A549 (cell line): ENCODE results near the gene IRAG1. TPM values are rescaled to one million over a fixed set of nuclear protein-coding genes. Genes with fewer than 3 reads are reported as not detected.

Experiments used
- ATAC-seq, 2 experiments: fragments of 200-7000 bp in 1 of 2; fragments of >200 bp in 1 of 2; cut with Nextera tagmentation in 1 of 2; cut with Tn5 transposase in 1 of 2; 3 replicates each; pipeline versions ENCODE4 v1.8.0 to v1.9.1; 2018 to 2020; ENCODE audit warnings: mild to moderate bottlenecking in 1 of 2, moderate library complexity in 1 of 2
- CTCF ChIA-PET: fragments of 300-600 bp; sonication (Branson Sonifier 250); formaldehyde crosslinking; extraction: SDS; loops from one replicate; lab custom pipeline; 2021; ENCODE audit warnings: antibody characterized with exemption, inconsistent platforms; lab: Yijun Ruan, JAX
- POLR2A ChIA-PET: fragments of 350-600 bp; formaldehyde crosslinking; extraction: SDS; loops from one replicate; lab custom pipeline; 2021; ENCODE audit warnings: antibody characterized with exemption, inconsistent platforms; lab: Yijun Ruan, JAX
- DNase-seq, 2 experiments: peaks; one replicate each; pipeline versions ENCODE4 v3.0.0 to v3.0.0-alpha.2; 2011 to 2016; ENCODE audit warnings: low read depth in 1 of 2, low spot score in 1 of 2
- FAIRE-seq: peaks from 2 replicates; lab custom pipeline; 2011; peaks lifted over from hg19 to GRCh38; lab: Jason Lieb, UNC
- H3K27ac ChIP-seq, 2 experiments: fragments of >200 bp; sonication (Bioruptor Twin); formaldehyde crosslinking; 3 replicates each; pipeline ENCODE4 v1.5.1; 2016 to 2017
- H3K4me1 ChIP-seq: fragments of >200 bp; sonication (Bioruptor Twin); formaldehyde crosslinking; 3 replicates; pipeline ENCODE4 v1.6.1; 2016
- H3K4me2 ChIP-seq: fragments of >200 bp; sonication (Bioruptor Twin); formaldehyde crosslinking; 3 replicates; pipeline ENCODE4 v1.6.1; 2016
- H3K4me3 ChIP-seq: fragments of >200 bp; sonication (Bioruptor Twin); formaldehyde crosslinking; 3 replicates; pipeline ENCODE4 v1.5.1; 2016
- H3K9me3 ChIP-seq: fragments of >200 bp; sonication (Bioruptor Twin); formaldehyde crosslinking; 3 replicates; pipeline ENCODE4 v1.6.1; 2016
- CHD4 ChIP-seq: fragments of 200-600 bp; sonication (generic); IDR thresholded peaks from 2 replicates; pipeline ENCODE4 v1.6.1; 2016; ENCODE audit warnings: antibody characterized with exemption, mild to moderate bottlenecking, borderline replicate concordance
- EHMT2 ChIP-seq: fragments of 200-600 bp; sonication (generic); IDR thresholded peaks from 2 replicates; pipeline ENCODE4 v1.6.1; 2016; ENCODE audit warnings: antibody characterized with exemption, low read depth, mild to moderate bottlenecking, moderate library complexity
- FOSB ChIP-seq: fragments of 250-450 bp; sonication (Bioruptor Pico); IDR thresholded peaks from 2 replicates; pipeline ENCODE4 v1.5.0; 2020; ENCODE audit warnings: mild to moderate bottlenecking, moderate library complexity
- FOSL2 ChIP-seq, 2 experiments: fragments of 450-650 bp in 1 of 2; fragments of >200 bp in 1 of 2; sonication (Bioruptor Twin) in 1 of 2; formaldehyde crosslinking; IDR thresholded peaks; 2 replicates each; pipeline versions ENCODE4 v1.5.0 to v1.6.1; 2016 to 2020; ENCODE audit warnings: mild to moderate bottlenecking in 1 of 2, moderate library complexity in 1 of 2
- FOXS1 ChIP-seq: fragments of 250-450 bp; sonication (Bioruptor Pico); IDR thresholded peaks from 2 replicates; pipeline ENCODE4 v1.5.0; 2020; ENCODE audit warnings: mild to moderate bottlenecking, moderate library complexity
- HOXB13 ChIP-seq: fragments of 250-450 bp; sonication (Bioruptor Pico); IDR thresholded peaks from 2 replicates; pipeline ENCODE4 v1.5.0; 2020; ENCODE audit warnings: low read depth, mild to moderate bottlenecking, moderate library complexity
- JUN ChIP-seq, 2 experiments: fragments of >200 bp; sonication (Bioruptor Twin); formaldehyde crosslinking; IDR thresholded peaks; 2 replicates in 1 of 2; 3 replicates in 1 of 2; pipeline ENCODE4 v1.6.1; 2016 to 2017
- JUNB ChIP-seq: fragments of >200 bp; sonication (Bioruptor Twin); formaldehyde crosslinking; IDR thresholded peaks from 2 replicates; pipeline ENCODE4 v1.6.1; 2016
- KDM5A ChIP-seq: fragments of 200-600 bp; sonication (generic); IDR thresholded peaks from 2 replicates; pipeline ENCODE4 v1.6.1; 2016; ENCODE audit warnings: antibody characterized with exemption, mild to moderate bottlenecking
- MYC ChIP-seq: IDR thresholded peaks from 2 replicates; pipeline ENCODE4 v1.6.1; 2012; ENCODE audit warnings: mild to moderate bottlenecking, inconsistent platforms, low read length, improper control_type of control experiment, borderline replicate concordance
- NR3C1 ChIP-seq: fragments of >200 bp; sonication (Bioruptor Twin); formaldehyde crosslinking; IDR thresholded peaks from 3 replicates; pipeline ENCODE4 v1.6.1; 2017
- POLR2A ChIP-seq: IDR thresholded peaks from 2 replicates; pipeline ENCODE4 v1.6.1; 2012; ENCODE audit warnings: mild to moderate bottlenecking, low read length
- POLR2AphosphoS2 ChIP-seq: conservative IDR thresholded peaks from 2 replicates; pipeline ENCODE4 v1.6.1; 2012; ENCODE audit warnings: low read length, improper control_type of control experiment, inconsistent platforms
- RARB ChIP-seq: fragments of 250-450 bp; sonication (Bioruptor Pico); IDR thresholded peaks from 2 replicates; pipeline ENCODE4 v1.8.0; 2021; ENCODE audit warnings: mild to moderate bottlenecking, moderate library complexity
- RCOR1 ChIP-seq: fragments of 150-350 bp; IDR thresholded peaks from 2 replicates; pipeline ENCODE4 v1.6.1; 2014; ENCODE audit warnings: antibody characterized with exemption, low read length, low read depth
- RFX5 ChIP-seq: fragments of 450-650 bp; IDR thresholded peaks from 2 replicates; pipeline ENCODE4 v1.7.1; 2014; ENCODE audit warnings: antibody characterized with exemption, mild to moderate bottlenecking, moderate library complexity
- ZNF302 ChIP-seq: fragments of 250-450 bp; sonication (Bioruptor Pico); IDR thresholded peaks from 2 replicates; pipeline ENCODE4 v1.9.0; 2021; ENCODE audit warnings: inconsistent platforms, mild to moderate bottlenecking, moderate library complexity
- WGBS: methylation state at CpG from one replicate; pipeline ENCODE4 v1.1.6; 2017; ENCODE audit errors: missing lambda C conversion rate; 5-methylcytosine and 5-hydroxymethylcytosine counted together
- polyA plus RNA-seq, 4 experiments: library from polyadenylated mRNA; depleted of rRNA in 3 of 4; stranded (reverse); fragments of >200 nt; fragmentation: RNase III in 1 of 4; extraction: RNeasy Plus Mini Kit Qiagen cat#74134 plus additional on column Dnase treatment in 1 of 4; gene quantifications; 2 replicates in 3 of 4; 3 replicates in 1 of 4; pipeline ENCODE4 v1.2.3, GENCODE V29; 2011 to 2017
- TF ChIP-seq, protein P1 (sequence below): fragments of >200 bp; sonication (Bioruptor Twin); formaldehyde crosslinking; IDR thresholded peaks from 3 replicates; pipeline ENCODE4 v1.5.1; 2016
- TF ChIP-seq, protein P2 (sequence below): IDR thresholded peaks from 2 replicates; pipeline ENCODE4 v1.6.1; 2012; ENCODE audit warnings: low read depth, borderline replicate concordance

Gene IRAG1
- polyA plus RNA-seq, 2 of the 4 experiments (the other 2 are of a cell fraction), result 0.05 TPM; not detected in 1

DNA sequence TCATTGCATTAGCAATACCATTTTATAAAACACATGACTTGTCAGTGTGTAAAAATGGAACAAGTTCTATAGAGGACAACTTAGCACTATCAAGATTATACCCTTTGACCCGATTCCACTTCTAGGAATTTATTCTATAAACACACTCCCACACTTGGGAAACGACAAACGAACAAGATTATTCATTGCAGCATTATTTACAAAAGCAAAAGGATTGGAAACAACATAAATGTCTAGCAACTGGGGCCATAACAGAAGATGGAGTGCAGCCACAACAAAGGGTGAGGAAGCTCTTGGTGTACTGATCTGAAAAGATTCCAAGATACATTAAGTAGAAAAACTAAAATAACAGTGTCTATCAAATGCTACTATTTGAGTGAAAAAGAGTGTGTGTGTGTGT lies 2.3 kb upstream of the IRAG1 start:
- Histone ChIP-seq H3K9me3 (peaks cover 9% of the 10 kb centered on the region; the same call in 2 of the 3 replicates), H3K4me2 (no peak overlapping the region), H3K4me1 (no peaks in the 10 kb centered on the region), H3K27ac (no peak overlapping the region), H3K4me3 (no peak overlapping the region)
- DNase-seq (no peak), FAIRE-seq (no peak), ATAC-seq (no peak)
- 2% methylated on average over 3 of the region's 3 CpGs for WGBS
- TF ChIP-seq RFX5, result no peak
- TF ChIP-seq RARB (CRISPR knock-in tag), result no peak
- no peak for TF ChIP-seq ZNF302
- no peak for TF ChIP-seq FOSB (CRISPR knock-in tag)
- ChIA-PET POLR2A (no interaction called here), CTCF (interaction anchor here (1.5 to 1.9 kb wide), 2 partner anchors 8 to 41 kb away, joined by 4 read pairs; no protein-coding TSS in a partner anchor)

DNA sequence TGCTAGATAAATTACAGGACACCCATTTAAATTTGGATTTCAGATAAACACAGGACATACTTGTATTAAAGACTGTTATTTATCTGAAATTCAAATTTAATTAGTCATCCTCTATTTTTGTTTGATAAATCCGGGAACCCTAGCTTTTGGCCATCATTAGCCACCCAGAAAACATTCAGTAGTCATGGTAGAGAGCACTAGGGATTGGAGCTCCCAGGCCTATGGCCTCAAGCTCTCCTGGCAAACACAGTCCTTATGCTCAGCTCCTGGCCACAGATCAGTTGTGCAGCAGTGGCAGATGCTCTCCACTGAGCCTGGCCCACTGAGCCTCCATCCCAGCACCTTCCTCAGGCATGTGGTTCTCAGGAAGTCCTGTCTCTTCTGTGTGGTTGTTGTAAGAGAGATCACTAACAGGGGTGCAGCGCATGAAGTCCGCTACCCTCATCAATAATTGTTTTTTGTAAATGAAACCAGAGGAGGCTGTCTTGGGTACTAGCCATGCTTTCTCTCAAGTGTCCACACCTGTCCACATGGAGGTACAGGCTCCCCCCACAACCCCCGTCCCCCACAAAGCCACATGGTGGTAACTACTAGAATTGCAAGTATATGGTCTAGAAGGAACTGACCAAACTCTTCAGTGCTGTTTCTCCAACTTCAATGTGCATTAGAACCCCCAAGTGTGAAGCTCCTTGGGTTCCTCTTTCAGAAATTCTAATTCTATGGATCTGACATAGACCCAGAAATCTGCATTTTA lies 1.1 kb upstream of the IRAG1 start:
- POLR2A ChIA-PET, result no interaction called here
- no peak for DNase-seq
- Histone ChIP-seq H3K27ac (no peak overlapping the region), H3K4me3 (no peak overlapping the region), H3K9me3 (peaks cover 7% of the 10 kb centered on the region; the same call in 2 of the 3 replicates), H3K4me2 (no peak overlapping the region), H3K4me1 (no peaks in the 10 kb centered on the region)
- 62% methylated on average over 4 of the region's 4 CpGs for WGBS
- CTCF ChIA-PET, result interaction anchor here (1.6 kb wide), 1 partner anchor 8 kb away, joined by 3 read pairs; no protein-coding TSS in a partner anchor
- peak in 1 of 2 experiments; percentile 59; a peak in 3 of 6 replicates for ATAC-seq
- FAIRE-seq, result no peak
- TF ChIP-seq, protein P1, sequence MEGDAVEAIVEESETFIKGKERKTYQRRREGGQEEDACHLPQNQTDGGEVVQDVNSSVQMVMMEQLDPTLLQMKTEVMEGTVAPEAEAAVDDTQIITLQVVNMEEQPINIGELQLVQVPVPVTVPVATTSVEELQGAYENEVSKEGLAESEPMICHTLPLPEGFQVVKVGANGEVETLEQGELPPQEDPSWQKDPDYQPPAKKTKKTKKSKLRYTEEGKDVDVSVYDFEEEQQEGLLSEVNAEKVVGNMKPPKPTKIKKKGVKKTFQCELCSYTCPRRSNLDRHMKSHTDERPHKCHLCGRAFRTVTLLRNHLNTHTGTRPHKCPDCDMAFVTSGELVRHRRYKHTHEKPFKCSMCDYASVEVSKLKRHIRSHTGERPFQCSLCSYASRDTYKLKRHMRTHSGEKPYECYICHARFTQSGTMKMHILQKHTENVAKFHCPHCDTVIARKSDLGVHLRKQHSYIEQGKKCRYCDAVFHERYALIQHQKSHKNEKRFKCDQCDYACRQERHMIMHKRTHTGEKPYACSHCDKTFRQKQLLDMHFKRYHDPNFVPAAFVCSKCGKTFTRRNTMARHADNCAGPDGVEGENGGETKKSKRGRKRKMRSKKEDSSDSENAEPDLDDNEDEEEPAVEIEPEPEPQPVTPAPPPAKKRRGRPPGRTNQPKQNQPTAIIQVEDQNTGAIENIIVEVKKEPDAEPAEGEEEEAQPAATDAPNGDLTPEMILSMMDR, result no peak
- TF ChIP-seq, all 56 proteins: peak for 0

DNA sequence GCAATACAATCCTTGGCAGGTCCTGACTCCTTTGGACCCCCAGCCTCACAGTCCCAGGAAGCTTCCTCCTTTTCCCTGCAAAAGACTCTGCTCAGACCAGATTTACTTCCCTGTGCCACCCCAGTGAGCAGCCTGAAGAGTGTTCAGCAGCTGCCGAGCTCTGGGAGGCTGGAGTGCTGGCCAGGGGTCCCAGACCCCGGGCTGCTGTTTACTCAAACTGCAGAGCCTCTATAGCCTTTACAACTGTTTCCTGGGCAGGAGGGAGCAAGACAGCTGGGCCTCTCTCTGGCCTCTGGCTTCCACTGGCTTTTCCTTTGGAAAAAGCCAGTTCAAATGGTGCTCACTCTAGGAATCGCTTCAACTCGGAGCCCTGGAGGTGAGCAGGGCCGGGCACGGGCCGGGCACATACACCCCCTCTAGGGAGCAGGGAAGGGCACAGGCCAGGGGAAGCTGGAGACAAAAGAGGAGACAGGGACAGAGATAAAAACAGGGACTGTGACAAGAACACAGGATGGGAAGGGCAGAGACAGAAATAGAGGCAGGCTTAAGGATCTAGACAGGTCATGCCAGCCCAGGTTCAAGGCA lies 932 bp downstream of the IRAG1 start:
- ATAC-seq (no peak), FAIRE-seq (no peak), DNase-seq (no peak)
- TF ChIP-seq CHD4 (no peak), KDM5A (no peak), POLR2A (no peak), JUNB (no peak), NR3C1 (no peak), RCOR1 (no peak), FOSL2 (IDR thresholded peaks at IDR 0.05) (no peak), FOSL2 (CRISPR knock-in tag; IDR thresholded peaks at IDR 0.05) (no peak), FOXS1 (CRISPR knock-in tag) (no peak), MYC (no peak), EHMT2 (no peak), JUN (IDR thresholded peaks at IDR 0.05) (no peak), HOXB13 (CRISPR knock-in tag) (no peak), POLR2AphosphoS2 (no peak)
- TF ChIP-seq, protein P2, sequence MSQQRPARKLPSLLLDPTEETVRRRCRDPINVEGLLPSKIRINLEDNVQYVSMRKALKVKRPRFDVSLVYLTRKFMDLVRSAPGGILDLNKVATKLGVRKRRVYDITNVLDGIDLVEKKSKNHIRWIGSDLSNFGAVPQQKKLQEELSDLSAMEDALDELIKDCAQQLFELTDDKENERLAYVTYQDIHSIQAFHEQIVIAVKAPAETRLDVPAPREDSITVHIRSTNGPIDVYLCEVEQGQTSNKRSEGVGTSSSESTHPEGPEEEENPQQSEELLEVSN, result no peak
- H3K27ac ChIP-seq, result no peak overlapping the region
- no peak overlapping the region for H3K4me3 ChIP-seq
- no peaks in the 10 kb centered on the region for H3K9me3 ChIP-seq
- POLR2A ChIA-PET, result no interaction called here
- CTCF ChIA-PET, result interaction anchor here (0.7 to 1.7 kb wide), 6 partner anchors 14 to 50 kb away, joined by 3 to 5 read pairs (median 4); no protein-coding TSS in a partner anchor
- no peaks in the 10 kb centered on the region for H3K4me1 ChIP-seq
- 64% methylated on average over 7 of the region's 7 CpGs for WGBS
- H3K4me2 ChIP-seq, result no peak overlapping the region
